ENCODE measurements around the gene SURF2. TPM values are rescaled to one million over a fixed set of nuclear protein-coding genes. Genes with fewer than 3 reads are reported as not detected.

The SURF2 gene
- total and polyA plus RNA-seq, 4 donors, result 11.7 to 50.1 (median 27.2) TPM

- H3K4me3 ChIP-seq, result no peak overlapping the region
- H3K4me1 ChIP-seq (ENCODE audit: control insufficient read depth in 5 of 5, insufficient read depth in 5 of 5, low read length in 5 of 5), result peaks cover 0 to 19% (median 1%) of the 10 kb centered on the region in 5 donors
- no peaks in the 10 kb centered on the region for H3K27me3 ChIP-seq (ENCODE audit: control insufficient read depth in 3 of 3, insufficient read depth in 3 of 3, low read length in 2 of 3)
- no peak for DNase-seq
- no peaks in the 10 kb centered on the region for H3K9me3 ChIP-seq (ENCODE audit: control insufficient read depth in 4 of 4, insufficient read depth in 3 of 4, low read length in 3 of 4)
- no peak for TF ChIP-seq CTCF (IDR thresholded peaks at IDR 0.05; ENCODE audit: control extremely low read depth, extremely low read depth)
- H3K36me3 ChIP-seq (ENCODE audit: control insufficient read depth in 4 of 4, insufficient read depth in 4 of 4, low read length in 4 of 4), result peaks cover 0 to 8% (median 4%) of the 10 kb centered on the region in 4 donors
- no peak overlapping the region for H3K9ac ChIP-seq (ENCODE audit: insufficient read depth in 1 of 2, low read length in 2 of 2)
- no peak for ATAC-seq (ENCODE audit: insufficient read depth, low FRiP score)
- no peak overlapping the region for H3K27ac ChIP-seq (ENCODE audit: low read depth in 1 of 2, low read length in 1 of 2)
- WGBS, 2 donors, result 79 to 83% methylated on average over 6 of the region's 6 CpGs
Measured at GRCh38 chr9:133377721-133378216, 21.4 kb downstream of the SURF2 start.

GRCh38 chr9:133378408-133378962, 22.1 kb downstream of the SURF2 start:
- Histone ChIP-seq H3K4me1 (ENCODE audit: control insufficient read depth in 5 of 5, insufficient read depth in 5 of 5, low read length in 5 of 5) (peaks cover 0 to 19% (median 0%) of the 10 kb centered on the region in 5 donors), H3K27ac (ENCODE audit: low read depth in 1 of 2, low read length in 1 of 2) (no peak overlapping the region), H3K9ac (ENCODE audit: insufficient read depth in 1 of 2, low read length in 2 of 2) (no peak overlapping the region), H3K36me3 (ENCODE audit: control insufficient read depth in 4 of 4, insufficient read depth in 4 of 4, low read length in 4 of 4) (peaks cover 0 to 2% (median under 1%) of the 10 kb centered on the region in 4 donors), H3K9me3 (ENCODE audit: control insufficient read depth in 4 of 4, insufficient read depth in 3 of 4, low read length in 3 of 4) (no peaks in the 10 kb centered on the region), H3K4me3 (no peak overlapping the region), H3K27me3 (ENCODE audit: control insufficient read depth in 3 of 3, insufficient read depth in 3 of 3, low read length in 2 of 3) (no peaks in the 10 kb centered on the region)
- no peak for TF ChIP-seq CTCF (IDR thresholded peaks at IDR 0.05; ENCODE audit: control extremely low read depth, extremely low read depth)
- DNase-seq (no peak), ATAC-seq (ENCODE audit: insufficient read depth, low FRiP score) (no peak)
- 53 to 73% methylated on average over 1 of the region's 1 CpG for WGBS, 2 donors

- Histone ChIP-seq H3K36me3 (ENCODE audit: control insufficient read depth in 4 of 4, insufficient read depth in 4 of 4, low read length in 4 of 4) (peaks cover 0 to 2% (median 0%) of the 10 kb centered on the region in 4 donors), H3K27ac (ENCODE audit: low read depth in 1 of 2, low read length in 1 of 2) (no peak overlapping the region), H3K27me3 (ENCODE audit: control insufficient read depth in 3 of 3, insufficient read depth in 3 of 3, low read length in 2 of 3) (no peaks in the 10 kb centered on the region), H3K9me3 (ENCODE audit: control insufficient read depth in 4 of 4, insufficient read depth in 3 of 4, low read length in 3 of 4) (no peaks in the 10 kb centered on the region), H3K4me3 (no peak overlapping the region), H3K9ac (ENCODE audit: insufficient read depth in 1 of 2, low read length in 2 of 2) (no peak overlapping the region), H3K4me1 (ENCODE audit: control insufficient read depth in 5 of 5, insufficient read depth in 5 of 5, low read length in 5 of 5) (peaks cover 0 to 12% (median 0%) of the 10 kb centered on the region in 5 donors)
- ATAC-seq (ENCODE audit: insufficient read depth, low FRiP score), result no peak
- 94% methylated on average over 14 of the region's 14 CpGs for WGBS, 2 donors
- no peak for DNase-seq
- TF ChIP-seq CTCF (IDR thresholded peaks at IDR 0.05; ENCODE audit: control extremely low read depth, extremely low read depth), result no peak
Measured at GRCh38 chr9:133379153-133380086, 23.1 kb downstream of the SURF2 start.

Data from lung (tissue), 12 donors.